HG03159 (cell line): ENCODE measurements around the gene VPS37D.
"Not testable (repeated sequence)": the region's sequence is repeated elsewhere in the genome, so short reads cannot be mapped to it uniquely, and the experiment has no call there.

Source experiments
- ATAC-seq: cut with Tn5 transposase; IDR thresholded peaks from one replicate; pipeline ENCODE4 v1.9.1; 2021; ENCODE audit warnings: mild to moderate bottlenecking, moderate library complexity; ENCODE audit not compliant: unreplicated experiment

Gene VPS37D

GRCh38 chr7:73667344-73668102 is at the start of gene VPS37D:
TSS of gene VPS37D (plus strand) at chr7:73667831. CDS start at chr7:73667959, 128 bp downstream.
- ATAC-seq, result peak; percentile 76

- no peak for ATAC-seq
Measured at GRCh38 chr7:73618538-73618937, 49.1 kb upstream of the VPS37D start.

GRCh38 chr7:73619394-73619793 is 48.2 kb upstream of the VPS37D start:
- not testable (repeated sequence) for ATAC-seq

GRCh38 chr7:73621168-73622063 is 46.2 kb upstream of the VPS37D start:
- no peak for ATAC-seq

- ATAC-seq, result no peak
Measured at GRCh38 chr7:73622527-73622908, 45.1 kb upstream of the VPS37D start.

GRCh38 chr7:73622909-73623797 is 44.5 kb upstream of the VPS37D start:
- ATAC-seq, result no peak

GRCh38 chr7:73623798-73624668 is 43.6 kb upstream of the VPS37D start, which contains the start of gene MLXIPL:
TSS of gene MLXIPL (minus strand) at chr7:73624522. CDS start at chr7:73624492, 30 bp downstream.
- no peak for ATAC-seq

- no peak for ATAC-seq
Measured at GRCh38 chr7:73624669-73625001, 43.0 kb upstream of the VPS37D start.

GRCh38 chr7:73625276-73625675 is 42.4 kb upstream of the VPS37D start:
- no peak for ATAC-seq

- no peak for ATAC-seq
Measured at GRCh38 chr7:73626814-73627213, 40.8 kb upstream of the VPS37D start.

GRCh38 chr7:73628504-73628903 is 39.1 kb upstream of the VPS37D start:
- ATAC-seq, result no peak

- no peak for ATAC-seq
Measured at GRCh38 chr7:73631558-73631957, 36.1 kb upstream of the VPS37D start.

- no peak for ATAC-seq
Measured at GRCh38 chr7:73633323-73633722, 34.3 kb upstream of the VPS37D start.

GRCh38 chr7:73633844-73634243 is 33.8 kb upstream of the VPS37D start:
- no peak for ATAC-seq

GRCh38 chr7:73635428-73636200 is 32.0 kb upstream of the VPS37D start:
- no peak for ATAC-seq

- ATAC-seq, result no peak
Measured at GRCh38 chr7:73638911-73639310, 28.7 kb upstream of the VPS37D start.

GRCh38 chr7:73642834-73643233 is 24.8 kb upstream of the VPS37D start:
- no peak for ATAC-seq

GRCh38 chr7:73644688-73645286 is 22.8 kb upstream of the VPS37D start:
- no peak for ATAC-seq

GRCh38 chr7:73645643-73646174 is 21.9 kb upstream of the VPS37D start:
- ATAC-seq, result no peak
